ENCODE results near the gene TIAM2. TPM values are rescaled to one million over a fixed set of nuclear protein-coding genes. Genes with fewer than 3 reads are reported as not detected.

TIAM2 gene
- total and polyA plus RNA-seq, 9 of the 15 experiments (the other 6 are each of a cell fraction or from before 2014, with no cell fraction given), result 0.73 to 6.5 (median 4.3) TPM

DNA sequence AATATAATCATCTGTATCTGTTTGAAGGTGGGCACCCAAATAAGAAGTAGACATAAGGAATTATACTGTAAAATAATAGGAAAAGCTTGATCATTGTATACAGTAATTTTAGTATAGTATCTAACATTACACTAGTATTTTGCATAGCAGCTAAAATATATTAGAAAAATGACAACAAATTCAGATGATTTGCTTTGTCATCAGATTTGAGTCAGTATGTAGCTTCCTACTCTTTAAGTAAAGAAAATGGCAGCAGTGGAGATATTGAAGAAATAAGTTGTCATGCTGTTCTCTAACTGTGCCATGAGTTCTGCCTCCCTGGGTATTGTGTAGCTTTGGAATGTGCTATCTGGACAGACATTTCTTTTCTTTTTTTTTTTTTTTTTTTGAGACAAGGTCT, 74.4 kb downstream of the TIAM2 start:
- Histone ChIP-seq H3K9me3 (replicated peaks; ENCODE audit: control insufficient read depth, insufficient read depth, low read depth, low read length) (no peaks in the 10 kb centered on the region), H3K4me1 (replicated peaks in 1 of 2; ENCODE audit: control insufficient read depth in 2 of 2, insufficient read depth in 2 of 2, low read length in 2 of 2) (no peaks in the 10 kb centered on the region), H3K9ac (ENCODE audit: insufficient read depth in 1 of 2, low read depth in 2 of 2, low read length in 2 of 2) (no peak overlapping the region), H4K20me1 (replicated peaks; ENCODE audit: control insufficient read depth, insufficient read depth, low read length) (no peaks in the 10 kb centered on the region), H2AFZ (ENCODE audit: low read depth, low read length) (no peak overlapping the region), H3K36me3 (ENCODE audit: control insufficient read depth, insufficient read depth, low read length) (no peaks in the 10 kb centered on the region), H3K4me3 (no peak overlapping the region), H3K9me1 (ENCODE audit: control insufficient read depth, insufficient read depth, low read length) (no peaks in the 10 kb centered on the region), H3K4me2 (ENCODE audit: insufficient read depth, low read length) (no peak overlapping the region), H3K27ac (ENCODE audit: extremely low read depth, low read depth, low read length) (no peak overlapping the region), H3K27me3 (ENCODE audit: control insufficient read depth in 2 of 2, insufficient read depth in 2 of 2, low read length in 2 of 2) (peaks cover 46 to 55% of the 10 kb centered on the region in 2 experiments), H3K79me2 (ENCODE audit: control insufficient read depth, insufficient read depth, low read length) (no peaks in the 10 kb centered on the region)
- in situ Hi-C loops (cut with MboI) (no loop called here), intact Hi-C loops (cut with micrococcal nuclease) (no loop called here)
- ATAC-seq (no peak), FAIRE-seq (no peak), DNase-seq (ENCODE audit: extremely low read depth in 1 of 4, low spot score in 3 of 4) (no peak)
- CTCF ChIA-PET (ENCODE audit: low intra/inter-chr PET ratio), result interaction anchor here (0.7 kb wide), 1 partner anchor 37 kb away, joined by 5 read pairs; no protein-coding TSS in a partner anchor
- TF ChIP-seq GTF2E2 (tag; IDR thresholded peaks at IDR 0.05), result no peak
- peak; percentile 86 for TF ChIP-seq ZNF316 (IDR thresholded peaks at IDR 0.05)
- peak; percentile 59; the same call in 1 of the 2 replicates for TF ChIP-seq C11orf30 (IDR thresholded peaks at IDR 0.05; ENCODE audit: low read depth)
- TF ChIP-seq, protein P1, sequence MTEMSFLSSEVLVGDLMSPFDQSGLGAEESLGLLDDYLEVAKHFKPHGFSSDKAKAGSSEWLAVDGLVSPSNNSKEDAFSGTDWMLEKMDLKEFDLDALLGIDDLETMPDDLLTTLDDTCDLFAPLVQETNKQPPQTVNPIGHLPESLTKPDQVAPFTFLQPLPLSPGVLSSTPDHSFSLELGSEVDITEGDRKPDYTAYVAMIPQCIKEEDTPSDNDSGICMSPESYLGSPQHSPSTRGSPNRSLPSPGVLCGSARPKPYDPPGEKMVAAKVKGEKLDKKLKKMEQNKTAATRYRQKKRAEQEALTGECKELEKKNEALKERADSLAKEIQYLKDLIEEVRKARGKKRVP (CRISPR knock-in tag; IDR thresholded peaks at IDR 0.05), result no peak
- no peak for TF ChIP-seq ETV5 (CRISPR knock-in tag; IDR thresholded peaks at IDR 0.05; ENCODE audit: low read depth)
- TF ChIP-seq, protein P2, sequence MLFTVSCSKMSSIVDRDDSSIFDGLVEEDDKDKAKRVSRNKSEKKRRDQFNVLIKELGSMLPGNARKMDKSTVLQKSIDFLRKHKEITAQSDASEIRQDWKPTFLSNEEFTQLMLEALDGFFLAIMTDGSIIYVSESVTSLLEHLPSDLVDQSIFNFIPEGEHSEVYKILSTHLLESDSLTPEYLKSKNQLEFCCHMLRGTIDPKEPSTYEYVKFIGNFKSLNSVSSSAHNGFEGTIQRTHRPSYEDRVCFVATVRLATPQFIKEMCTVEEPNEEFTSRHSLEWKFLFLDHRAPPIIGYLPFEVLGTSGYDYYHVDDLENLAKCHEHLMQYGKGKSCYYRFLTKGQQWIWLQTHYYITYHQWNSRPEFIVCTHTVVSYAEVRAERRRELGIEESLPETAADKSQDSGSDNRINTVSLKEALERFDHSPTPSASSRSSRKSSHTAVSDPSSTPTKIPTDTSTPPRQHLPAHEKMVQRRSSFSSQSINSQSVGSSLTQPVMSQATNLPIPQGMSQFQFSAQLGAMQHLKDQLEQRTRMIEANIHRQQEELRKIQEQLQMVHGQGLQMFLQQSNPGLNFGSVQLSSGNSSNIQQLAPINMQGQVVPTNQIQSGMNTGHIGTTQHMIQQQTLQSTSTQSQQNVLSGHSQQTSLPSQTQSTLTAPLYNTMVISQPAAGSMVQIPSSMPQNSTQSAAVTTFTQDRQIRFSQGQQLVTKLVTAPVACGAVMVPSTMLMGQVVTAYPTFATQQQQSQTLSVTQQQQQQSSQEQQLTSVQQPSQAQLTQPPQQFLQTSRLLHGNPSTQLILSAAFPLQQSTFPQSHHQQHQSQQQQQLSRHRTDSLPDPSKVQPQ (CRISPR knock-in tag; IDR thresholded peaks at IDR 0.05; ENCODE audit: borderline replicate concordance), result no peak
- TF ChIP-seq POU5F1 (IDR thresholded peaks at IDR 0.05; ENCODE audit: borderline replicate concordance, low read depth, low read length, partially characterized antibody), result no peak
- TF ChIP-seq, protein P3, sequence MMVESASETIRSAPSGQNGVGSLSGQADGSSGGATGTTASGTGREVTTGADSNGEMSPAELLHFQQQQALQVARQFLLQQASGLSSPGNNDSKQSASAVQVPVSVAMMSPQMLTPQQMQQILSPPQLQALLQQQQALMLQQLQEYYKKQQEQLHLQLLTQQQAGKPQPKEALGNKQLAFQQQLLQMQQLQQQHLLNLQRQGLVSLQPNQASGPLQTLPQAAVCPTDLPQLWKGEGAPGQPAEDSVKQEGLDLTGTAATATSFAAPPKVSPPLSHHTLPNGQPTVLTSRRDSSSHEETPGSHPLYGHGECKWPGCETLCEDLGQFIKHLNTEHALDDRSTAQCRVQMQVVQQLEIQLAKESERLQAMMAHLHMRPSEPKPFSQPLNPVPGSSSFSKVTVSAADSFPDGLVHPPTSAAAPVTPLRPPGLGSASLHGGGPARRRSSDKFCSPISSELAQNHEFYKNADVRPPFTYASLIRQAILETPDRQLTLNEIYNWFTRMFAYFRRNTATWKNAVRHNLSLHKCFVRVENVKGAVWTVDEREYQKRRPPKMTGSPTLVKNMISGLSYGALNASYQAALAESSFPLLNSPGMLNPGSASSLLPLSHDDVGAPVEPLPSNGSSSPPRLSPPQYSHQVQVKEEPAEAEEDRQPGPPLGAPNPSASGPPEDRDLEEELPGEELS (CRISPR knock-in tag; IDR thresholded peaks at IDR 0.05; ENCODE audit: borderline replicate concordance), result no peak
- no peak for TF ChIP-seq NCOA2 (IDR thresholded peaks at IDR 0.05; ENCODE audit: partially characterized antibody in 2 of 2)
- TF ChIP-seq MAFF (IDR thresholded peaks at IDR 0.05; ENCODE audit: low read length), result peak; percentile 64
- TF ChIP-seq NRF1 (conservative IDR thresholded peaks at IDR 0.05 in 1 of 2, IDR thresholded peaks at IDR 0.05 in 1 of 2), result no peak
- peak; percentile 61 for TF ChIP-seq MAFG (tag; conservative IDR thresholded peaks at IDR 0.05)
- TF ChIP-seq MAFK (IDR thresholded peaks at IDR 0.05; ENCODE audit: low read length), result peak; percentile 60; the same call in 1 of the 2 replicates
- POLR2A ChIA-PET, result interaction anchor here (0.6 to 0.8 kb wide), 2 partner anchors 12 to 1090 kb away, joined by 3 to 4 read pairs; no protein-coding TSS in a partner anchor
- no TSS peak for BruUV-seq (replicated peaks)

Measured in K562 (cell line).